ENCODE data around the gene ABCC11. TPM values are rescaled to one million over a fixed set of nuclear protein-coding genes. Genes with fewer than 3 reads are reported as not detected.

Gene ABCC11
- total and polyA plus RNA-seq, 2 of the 13 experiments (the other 11 are each of a cell fraction or from before 2014, with no cell fraction given), result 1.0 to 1.4 TPM

GRCh38 chr16:48220891-48221290, 26.4 kb downstream of the ABCC11 start:
- Histone ChIP-seq H3K36me3 (replicated peaks in 1 of 2; ENCODE audit: control insufficient read depth in 1 of 2, insufficient read depth in 2 of 2, low read length in 2 of 2) (no peaks in the 10 kb centered on the region), H3K79me2 (ENCODE audit: insufficient read depth, low read length) (no peaks in the 10 kb centered on the region), H3K4me3 (replicated peaks in 1 of 3; ENCODE audit: insufficient read depth in 1 of 3, low read depth in 2 of 3, low read length in 3 of 3) (no peak overlapping the region), H3K4me2 (ENCODE audit: low read depth, low read length) (no peak overlapping the region), H2AFZ (ENCODE audit: low read length) (no peak overlapping the region), H3K27ac (ENCODE audit: extremely low read length, insufficient read depth, low read length) (no peak overlapping the region), H3K9me3 (ENCODE audit: low read length) (no peaks in the 10 kb centered on the region), H3K4me1 (ENCODE audit: insufficient read depth, low read length) (peaks cover 17% of the 10 kb centered on the region), H3K9ac (ENCODE audit: insufficient read depth, low read depth, low read length) (no peak overlapping the region), H3K27me3 (ENCODE audit: control insufficient read depth in 1 of 2, insufficient read depth in 2 of 2, low read length in 2 of 2) (no peaks in the 10 kb centered on the region; a peak in 1 of 5 replicates), H4K20me1 (ENCODE audit: insufficient read depth, low read length) (no peaks in the 10 kb centered on the region)
- 57% methylated on average over 3 of the region's 3 CpGs for WGBS (ENCODE audit: low lambda C conversion rate)
- intact Hi-C loops (cut with micrococcal nuclease; ENCODE audit: unreplicated experiment), result loop anchor here (5.0 kb wide), 1 partner anchor 706 kb away; no protein-coding TSS in a partner anchor
- ChIA-PET CTCF (ENCODE audit: low intra/inter-chr PET ratio, low total read pairs) (no interaction called here), POLR2A (interaction anchor here (1.9 kb wide), 1 partner anchor 15 kb away, joined by 4 read pairs; no protein-coding TSS in a partner anchor)
- BruUV-seq (replicated peaks), result no TSS peak
- in situ Hi-C loops (cut with HindIII; ENCODE audit: extremely low pct_ligation_motif_present, low pct_unique_long_range_greater_than_20kb), result no loop called here
- TF ChIP-seq HOMEZ (CRISPR knock-in tag; IDR thresholded peaks at IDR 0.05; ENCODE audit: low read depth) (no peak), ZBTB33 (CRISPR knock-in tag; IDR thresholded peaks at IDR 0.05) (no peak), MTF2 (CRISPR knock-in tag; IDR thresholded peaks at IDR 0.05; ENCODE audit: borderline replicate concordance) (no peak)
- ATAC-seq (peak; percentile 53; the same call in 2 of the 3 replicates), DNase-seq (ENCODE audit: low spot score) (no peak), FAIRE-seq (no peak)

- 57% methylated on average over 3 of the region's 3 CpGs for WGBS (ENCODE audit: low lambda C conversion rate)
- Histone ChIP-seq H3K27ac (ENCODE audit: extremely low read length, insufficient read depth, low read length) (no peak overlapping the region), H4K20me1 (ENCODE audit: insufficient read depth, low read length) (no peaks in the 10 kb centered on the region), H3K27me3 (ENCODE audit: control insufficient read depth in 1 of 2, insufficient read depth in 2 of 2, low read length in 2 of 2) (no peaks in the 10 kb centered on the region; a peak in 1 of 5 replicates), H3K9ac (ENCODE audit: insufficient read depth, low read depth, low read length) (no peak overlapping the region), H3K4me2 (ENCODE audit: low read depth, low read length) (no peak overlapping the region), H3K4me3 (replicated peaks in 1 of 3; ENCODE audit: insufficient read depth in 1 of 3, low read depth in 2 of 3, low read length in 3 of 3) (no peak overlapping the region), H3K4me1 (ENCODE audit: insufficient read depth, low read length) (peaks cover 27% of the 10 kb centered on the region), H3K36me3 (replicated peaks in 1 of 2; ENCODE audit: control insufficient read depth in 1 of 2, insufficient read depth in 2 of 2, low read length in 2 of 2) (no peaks in the 10 kb centered on the region), H3K79me2 (ENCODE audit: insufficient read depth, low read length) (no peaks in the 10 kb centered on the region), H2AFZ (ENCODE audit: low read length) (no peak overlapping the region), H3K9me3 (ENCODE audit: low read length) (no peaks in the 10 kb centered on the region)
- no peak for FAIRE-seq
- DNase-seq (ENCODE audit: low spot score), result no peak
- intact Hi-C loops (cut with micrococcal nuclease; ENCODE audit: unreplicated experiment) (no loop called here), in situ Hi-C loops (cut with HindIII; ENCODE audit: extremely low pct_ligation_motif_present, low pct_unique_long_range_greater_than_20kb) (no loop called here)
- ChIA-PET POLR2A (no interaction called here), CTCF (ENCODE audit: low intra/inter-chr PET ratio, low total read pairs) (no interaction called here)
- no peak for ATAC-seq
- TF ChIP-seq KDM5A (IDR thresholded peaks at IDR 0.05; ENCODE audit: borderline replicate concordance, low read length), result no peak
- peak; percentile 49 to 51; a peak in 3 of 4 replicates for TF ChIP-seq MAFK (conservative IDR thresholded peaks at IDR 0.05 in 1 of 2, IDR thresholded peaks at IDR 0.05 in 1 of 2; ENCODE audit: low read length in 2 of 2)
- no peak for TF ChIP-seq ARNTL (CRISPR knock-in tag; IDR thresholded peaks at IDR 0.05)
- TF ChIP-seq ZBTB14 (CRISPR knock-in tag; IDR thresholded peaks at IDR 0.05), result no peak
- BruUV-seq (replicated peaks), result no TSS peak
These were observed 28.9 kb downstream of the ABCC11 start for GRCh38 chr16:48218473-48218872.

Data from HepG2 (cell line).